Measurements from ENCODE around the gene TAF1B.

TAF1B gene

GRCh38 chr2:9949992-9950520, 106.8 kb downstream of the TAF1B start:
- H3K4me2 ChIP-seq (ENCODE audit: low read depth, low read length, poor library complexity, severe bottlenecking), result peak overlapping the region; percentile 65
- H3K27me3 ChIP-seq (ENCODE audit: low read length), result no peaks in the 10 kb centered on the region
- H3K9ac ChIP-seq (ENCODE audit: low read length), result no peak overlapping the region

GRCh38 chr2:9950521-9951271, 107.4 kb downstream of the TAF1B start:
- H3K9me2 ChIP-seq (replicated peaks; ENCODE audit: insufficient read depth, low read length), result no peaks in the 10 kb centered on the region
- no peaks in the 10 kb centered on the region for H3K9me3 ChIP-seq (ENCODE audit: insufficient read depth, low read length)
- H3K27me3 ChIP-seq (ENCODE audit: low read length), result no peaks in the 10 kb centered on the region
- H4K20me1 ChIP-seq (ENCODE audit: low read depth, low read length), result no peaks in the 10 kb centered on the region
- no peaks in the 10 kb centered on the region for H3K79me2 ChIP-seq (ENCODE audit: insufficient read depth, low read length)
- no peaks in the 10 kb centered on the region for H3K36me3 ChIP-seq (ENCODE audit: low read length)
- H3F3A ChIP-seq (ENCODE audit: insufficient read depth), result peaks cover 4% of the 10 kb centered on the region; the same call in 1 of the 2 replicates
- peak overlapping the region; percentile 65 for H3K4me2 ChIP-seq (ENCODE audit: low read depth, low read length, poor library complexity, severe bottlenecking)
- H3K4me3 ChIP-seq (ENCODE audit: insufficient read depth, low read length, poor library complexity, severe bottlenecking), result peak overlapping the region; percentile 81
- H2AFZ ChIP-seq (ENCODE audit: low read depth, low read length, severe bottlenecking), result peak overlapping the region; percentile 95
- no peak overlapping the region for H3K27ac ChIP-seq (ENCODE audit: low read depth, low read length)
- H3K9ac ChIP-seq (ENCODE audit: low read length), result peak overlapping the region; percentile 67
- TF ChIP-seq EZH2phosphoT487 (conservative IDR thresholded peaks at IDR 0.05; ENCODE audit: low read length) (no peak), CTCF (IDR thresholded peaks at IDR 0.05; ENCODE audit: insufficient read depth, low read length, poor library complexity, severe bottlenecking) (no peak)

More at GRCh38 chr2:9949992-9950520, 106.8 kb downstream of the TAF1B start:
- H4K20me1 ChIP-seq (ENCODE audit: low read depth, low read length), result no peaks in the 10 kb centered on the region
- peaks cover 4% of the 10 kb centered on the region; the same call in 1 of the 2 replicates for H3F3A ChIP-seq (ENCODE audit: insufficient read depth)
- H3K36me3 ChIP-seq (ENCODE audit: low read length), result no peaks in the 10 kb centered on the region
- no peak overlapping the region for H2AFZ ChIP-seq (ENCODE audit: low read depth, low read length, severe bottlenecking)
- H3K9me2 ChIP-seq (replicated peaks; ENCODE audit: insufficient read depth, low read length), result no peaks in the 10 kb centered on the region
- H3K27ac ChIP-seq (ENCODE audit: low read depth, low read length), result no peak overlapping the region
- H3K9me3 ChIP-seq (ENCODE audit: insufficient read depth, low read length), result no peaks in the 10 kb centered on the region
- TF ChIP-seq EZH2phosphoT487 (conservative IDR thresholded peaks at IDR 0.05; ENCODE audit: low read length) (no peak), CTCF (IDR thresholded peaks at IDR 0.05; ENCODE audit: insufficient read depth, low read length, poor library complexity, severe bottlenecking) (no peak)
- no peaks in the 10 kb centered on the region for H3K79me2 ChIP-seq (ENCODE audit: insufficient read depth, low read length)
- H3K4me3 ChIP-seq (ENCODE audit: insufficient read depth, low read length, poor library complexity, severe bottlenecking), result no peak overlapping the region

DNA sequence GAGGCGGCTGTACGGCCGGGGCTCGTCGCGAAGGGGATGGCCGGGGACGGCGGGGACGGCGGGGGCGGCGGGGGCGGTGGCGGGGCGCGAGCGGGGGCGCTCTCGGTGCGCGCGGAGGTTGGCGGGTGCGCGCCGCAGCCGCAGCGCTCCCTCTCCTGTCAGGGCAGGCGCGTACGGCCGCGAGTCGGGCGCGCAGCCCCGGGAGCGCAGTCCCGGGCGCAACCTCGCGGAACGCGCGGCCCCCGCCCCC, 107.9 kb downstream of the TAF1B start:
- H2AFZ ChIP-seq (ENCODE audit: low read depth, low read length, severe bottlenecking), result peak overlapping the region; percentile 95
- no peaks in the 10 kb centered on the region for H3K27me3 ChIP-seq (ENCODE audit: low read length)
- no peaks in the 10 kb centered on the region for H4K20me1 ChIP-seq (ENCODE audit: low read depth, low read length)
- no peaks in the 10 kb centered on the region for H3K9me2 ChIP-seq (replicated peaks; ENCODE audit: insufficient read depth, low read length)
- peak overlapping the region; percentile 67 for H3K9ac ChIP-seq (ENCODE audit: low read length)
- peaks cover 4% of the 10 kb centered on the region; the same call in 1 of the 2 replicates for H3F3A ChIP-seq (ENCODE audit: insufficient read depth)
- peak overlapping the region; percentile 81 for H3K4me3 ChIP-seq (ENCODE audit: insufficient read depth, low read length, poor library complexity, severe bottlenecking)
- H3K79me2 ChIP-seq (ENCODE audit: insufficient read depth, low read length), result no peaks in the 10 kb centered on the region
- no peaks in the 10 kb centered on the region for H3K36me3 ChIP-seq (ENCODE audit: low read length)
- no peak overlapping the region for H3K27ac ChIP-seq (ENCODE audit: low read depth, low read length)
- H3K9me3 ChIP-seq (ENCODE audit: insufficient read depth, low read length), result no peaks in the 10 kb centered on the region
- peak overlapping the region; percentile 65 for H3K4me2 ChIP-seq (ENCODE audit: low read depth, low read length, poor library complexity, severe bottlenecking)
- TF ChIP-seq CTCF (IDR thresholded peaks at IDR 0.05; ENCODE audit: insufficient read depth, low read length, poor library complexity, severe bottlenecking) (no peak), EZH2phosphoT487 (conservative IDR thresholded peaks at IDR 0.05; ENCODE audit: low read length) (no peak)

Measured in SU-DHL-6 (cell line).